Neutrophil (primary cell): ENCODE results near the gene LRRC27.
A peak's percentile ranks its signal among the peaks of the same experiment; 100 is the strongest.
"Not testable (repeated sequence)": the region's sequence is repeated elsewhere in the genome, so short reads cannot be mapped to it uniquely, and the experiment has no call there.

ENCODE experiments used
- H3K27ac ChIP-seq: fragments of 200-600 bp; sonication (generic); 2 replicates; pipeline ENCODE4 v1.5.1; 2016; ENCODE audit warnings: mild to moderate bottlenecking, moderate library complexity
- H3K27me3 ChIP-seq: fragments of 200-600 bp; sonication (generic); 2 replicates; pipeline ENCODE4 v1.6.0; 2016; ENCODE audit warnings: mild to moderate bottlenecking
- H3K36me3 ChIP-seq: fragments of 200-600 bp; sonication (generic); 2 replicates; pipeline ENCODE4 v1.5.1; 2017
- H3K4me1 ChIP-seq, 2 experiments: fragments of 200-600 bp in 1 of 2; sonication (generic) in 1 of 2; 1 replicate in 1 of 2; 2 replicates in 1 of 2; pipeline versions ENCODE4 v1.5.1 to v1.6.1; 2013 to 2016; ENCODE audit warnings: low read depth in 1 of 2, low read length in 1 of 2, mild to moderate bottlenecking in 1 of 2, moderate library complexity in 1 of 2; ENCODE audit not compliant: control insufficient read depth in 1 of 2, insufficient read depth in 1 of 2
- H3K4me3 ChIP-seq, 2 experiments: fragments of 200-600 bp in 1 of 2; sonication (generic) in 1 of 2; 1 replicate in 1 of 2; 2 replicates in 1 of 2; pipeline ENCODE4 v1.5.1; 2013 to 2016; ENCODE audit warnings: low read depth in 1 of 2, low read length in 1 of 2, mild to moderate bottlenecking in 1 of 2, moderate library complexity in 1 of 2
- H3K9me3 ChIP-seq: fragments of 200-600 bp; sonication (generic); 2 replicates; pipeline ENCODE4 v1.5.1; 2016
- TF ChIP-seq, protein P1 (sequence below): fragments of 200-600 bp; sonication (generic); IDR thresholded peaks from 2 replicates; pipeline ENCODE4 v1.5.1; 2016; ENCODE audit warnings: antibody characterized with exemption

The LRRC27 gene

DNA sequence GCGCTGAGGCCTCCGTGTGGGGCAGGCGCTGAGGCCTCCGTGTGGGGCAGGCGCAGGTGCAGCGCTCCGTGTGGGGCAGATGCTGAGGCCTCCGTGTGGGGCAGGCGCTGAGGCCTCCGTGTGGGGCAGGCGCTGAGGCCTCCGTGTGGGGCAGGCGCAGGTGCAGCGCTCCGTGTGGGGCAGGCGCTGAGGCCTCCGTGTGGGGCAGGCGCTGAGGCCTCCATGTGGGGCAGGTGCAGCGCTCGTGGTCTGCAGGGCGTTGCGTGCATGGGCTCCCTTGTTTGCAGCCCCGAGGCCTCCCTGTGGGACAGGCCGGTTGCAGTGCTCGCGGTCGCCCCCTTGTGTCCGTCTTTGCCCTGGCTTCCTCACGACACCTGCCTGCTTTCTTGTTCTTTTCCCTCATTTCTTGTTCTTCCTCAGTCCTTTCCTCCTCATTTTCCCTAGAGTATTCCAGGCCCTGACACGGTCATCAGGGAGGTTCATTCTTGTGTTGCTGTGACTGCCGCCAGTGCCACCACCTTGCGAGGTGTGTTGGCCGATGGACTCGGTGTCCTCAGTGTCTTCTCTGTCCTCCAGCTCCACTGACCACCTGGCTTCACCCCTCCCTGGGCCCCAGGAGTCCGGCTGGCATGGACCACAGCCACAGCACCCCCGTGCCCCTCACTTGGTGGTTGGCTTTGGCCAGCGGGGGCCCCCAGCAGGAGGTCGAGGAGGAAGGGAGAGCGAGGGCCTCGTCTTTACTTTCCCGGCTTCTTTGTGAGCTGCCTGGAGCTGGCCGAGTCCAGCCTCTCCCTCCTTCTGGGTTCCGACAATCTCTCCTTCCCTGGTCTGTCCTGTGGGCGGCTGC, 20.7 kb downstream of the LRRC27 start:
- H3K4me3 ChIP-seq, H3K27me3 ChIP-seq, H3K36me3 ChIP-seq, H3K27ac ChIP-seq, H3K9me3 ChIP-seq: not testable (repeated sequence)
- TF ChIP-seq, protein P1, sequence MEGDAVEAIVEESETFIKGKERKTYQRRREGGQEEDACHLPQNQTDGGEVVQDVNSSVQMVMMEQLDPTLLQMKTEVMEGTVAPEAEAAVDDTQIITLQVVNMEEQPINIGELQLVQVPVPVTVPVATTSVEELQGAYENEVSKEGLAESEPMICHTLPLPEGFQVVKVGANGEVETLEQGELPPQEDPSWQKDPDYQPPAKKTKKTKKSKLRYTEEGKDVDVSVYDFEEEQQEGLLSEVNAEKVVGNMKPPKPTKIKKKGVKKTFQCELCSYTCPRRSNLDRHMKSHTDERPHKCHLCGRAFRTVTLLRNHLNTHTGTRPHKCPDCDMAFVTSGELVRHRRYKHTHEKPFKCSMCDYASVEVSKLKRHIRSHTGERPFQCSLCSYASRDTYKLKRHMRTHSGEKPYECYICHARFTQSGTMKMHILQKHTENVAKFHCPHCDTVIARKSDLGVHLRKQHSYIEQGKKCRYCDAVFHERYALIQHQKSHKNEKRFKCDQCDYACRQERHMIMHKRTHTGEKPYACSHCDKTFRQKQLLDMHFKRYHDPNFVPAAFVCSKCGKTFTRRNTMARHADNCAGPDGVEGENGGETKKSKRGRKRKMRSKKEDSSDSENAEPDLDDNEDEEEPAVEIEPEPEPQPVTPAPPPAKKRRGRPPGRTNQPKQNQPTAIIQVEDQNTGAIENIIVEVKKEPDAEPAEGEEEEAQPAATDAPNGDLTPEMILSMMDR = peak; percentile 56
- peaks cover 23 to 26% of the 10 kb centered on the region in 2 experiments for H3K4me1 ChIP-seq

DNA sequence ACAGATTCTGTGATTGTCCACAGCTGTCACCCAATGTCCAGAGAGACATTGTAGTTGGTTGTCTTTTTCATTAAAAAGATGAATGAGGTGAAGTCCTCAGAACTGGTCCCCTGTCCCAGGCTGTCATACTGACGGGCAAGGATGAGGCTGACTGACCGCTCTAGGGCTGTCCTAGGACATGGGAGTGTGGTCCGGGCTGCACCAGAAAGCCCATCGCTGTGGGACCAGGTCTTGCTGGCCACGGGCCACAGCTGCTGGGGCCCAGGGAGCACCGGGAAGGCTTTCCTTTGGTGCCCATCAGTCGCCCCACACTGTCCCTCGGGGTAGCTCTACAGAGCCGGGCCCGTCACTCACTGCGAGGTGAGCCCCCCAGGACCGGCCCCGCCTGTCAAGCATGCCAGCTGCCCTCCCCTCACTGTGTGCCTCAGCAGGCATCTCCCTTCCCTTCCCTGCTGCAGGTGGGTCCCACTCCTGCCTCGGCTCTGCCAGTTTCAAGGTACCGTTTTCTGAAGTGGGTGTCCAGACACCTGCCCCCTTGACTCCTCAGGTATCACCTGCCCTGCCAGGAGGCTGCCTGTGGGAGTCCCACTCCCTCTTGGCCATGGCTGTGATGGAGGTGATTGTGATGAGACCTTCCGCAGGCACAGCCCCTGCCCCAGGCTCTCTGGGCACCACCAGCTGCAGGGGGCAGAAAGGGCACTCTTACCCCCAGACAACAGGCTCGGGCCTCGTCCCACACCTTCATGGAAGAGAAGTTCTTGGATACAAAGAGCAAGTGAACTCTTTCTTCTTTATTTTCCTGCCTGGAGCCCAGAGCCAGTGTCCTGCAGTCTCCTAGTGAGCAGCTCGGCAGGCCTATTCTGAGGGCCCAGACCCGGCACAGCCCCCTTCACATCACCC, 21.7 kb downstream of the LRRC27 start:
- Histone ChIP-seq H3K4me3 (no peak overlapping the region), H3K9me3 (no peaks in the 10 kb centered on the region)

DNA sequence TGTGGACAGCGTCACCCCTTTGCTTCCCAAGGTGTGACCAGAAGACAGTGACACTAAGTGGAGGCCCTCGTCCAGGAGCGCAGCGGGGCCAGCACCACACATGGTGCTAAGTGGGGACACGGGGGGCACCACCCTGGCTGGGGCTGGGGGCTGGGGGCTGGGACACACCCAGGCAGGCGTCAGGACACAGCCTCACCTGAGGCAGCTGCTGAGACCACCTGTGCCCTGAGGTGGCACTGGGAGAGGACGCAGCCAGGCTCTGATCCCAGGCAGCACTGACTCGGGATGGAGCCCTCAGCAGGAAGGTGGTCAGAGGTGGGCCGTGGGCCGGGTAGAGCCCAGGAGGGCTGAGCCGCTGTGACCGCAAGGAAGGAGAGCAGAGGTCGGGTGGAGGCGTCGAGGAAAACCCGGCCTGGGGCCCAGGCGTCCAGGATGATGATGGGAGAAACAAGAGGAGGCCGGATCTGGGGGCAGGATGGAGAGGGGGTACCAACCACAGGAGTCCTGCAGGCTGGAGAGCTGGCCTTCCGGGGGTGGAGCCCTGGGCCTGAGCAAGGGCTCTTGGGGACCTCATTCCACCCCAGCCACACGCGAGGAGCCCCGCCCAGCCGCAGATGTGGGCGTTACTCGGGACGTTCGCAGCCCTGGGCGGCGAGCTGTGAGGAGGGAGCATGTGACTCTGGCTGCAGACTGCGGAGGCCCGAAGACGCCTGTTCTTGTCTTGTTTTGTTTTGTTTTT, 22.5 kb downstream of the LRRC27 start:
- Histone ChIP-seq H3K4me1 (peaks cover 23 to 29% of the 10 kb centered on the region in 2 experiments), H3K27ac (no peak overlapping the region), H3K36me3 (no peaks in the 10 kb centered on the region), H3K4me3 (no peak overlapping the region), H3K27me3 (no peaks in the 10 kb centered on the region), H3K9me3 (no peaks in the 10 kb centered on the region)
- TF ChIP-seq, protein P1 = no peak

More for the DNA sequence above, 21.7 kb downstream of the LRRC27 start:
- TF ChIP-seq, protein P1 = no peak
- Histone ChIP-seq H3K4me1 (peaks cover 23 to 29% of the 10 kb centered on the region in 2 experiments), H3K36me3 (no peaks in the 10 kb centered on the region), H3K27ac (no peak overlapping the region), H3K27me3 (no peaks in the 10 kb centered on the region)

DNA sequence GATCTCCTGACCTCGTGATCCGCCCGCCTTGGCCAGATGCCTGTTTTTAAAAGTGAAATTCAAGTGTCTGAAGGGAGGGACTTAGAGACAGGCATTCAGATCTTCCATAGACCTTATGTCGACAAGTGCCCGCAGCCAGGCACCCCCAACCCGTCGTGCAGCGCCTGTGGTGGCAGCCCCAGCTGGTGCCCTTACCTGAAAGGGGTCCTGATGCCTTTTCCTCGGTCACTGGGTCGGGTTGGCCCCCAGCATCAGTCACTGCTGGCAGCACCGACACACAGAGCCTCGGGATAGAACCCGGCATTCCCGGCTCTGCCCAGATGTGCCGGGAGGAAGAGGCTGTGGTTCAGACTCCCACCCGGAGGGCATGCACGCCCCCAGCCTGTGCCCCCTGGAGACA, 23.3 kb downstream of the LRRC27 start:
- peaks cover 23 to 29% of the 10 kb centered on the region in 2 experiments for H3K4me1 ChIP-seq
- H3K27me3 ChIP-seq = no peaks in the 10 kb centered on the region
- no peaks in the 10 kb centered on the region for H3K9me3 ChIP-seq
- H3K36me3 ChIP-seq = no peaks in the 10 kb centered on the region
- TF ChIP-seq, protein P1 = no peak
- no peak overlapping the region for H3K4me3 ChIP-seq
- H3K27ac ChIP-seq = no peak overlapping the region

DNA sequence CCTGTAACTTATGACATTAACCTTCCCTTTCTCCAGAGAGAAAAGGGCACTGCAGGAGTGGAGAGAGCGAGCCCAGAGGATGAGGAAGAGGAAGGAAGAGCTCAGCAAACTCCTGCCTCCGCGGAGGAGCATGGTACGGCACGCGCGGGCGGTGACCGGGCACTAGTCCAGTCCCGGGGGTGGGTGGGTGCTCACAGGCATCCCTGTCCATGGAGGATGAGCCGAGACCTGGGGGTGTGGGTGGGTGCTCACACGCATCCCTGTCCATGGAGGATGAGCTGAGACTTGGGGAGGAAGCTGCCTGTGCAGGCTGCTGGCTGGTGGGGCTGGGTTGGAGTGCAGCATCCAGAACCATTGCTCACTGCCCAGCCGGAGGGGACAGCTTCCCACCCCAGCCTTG, 23.8 kb downstream of the LRRC27 start:
- Histone ChIP-seq H3K27me3 (no peaks in the 10 kb centered on the region), H3K27ac (no peak overlapping the region), H3K9me3 (no peaks in the 10 kb centered on the region), H3K4me1 (peaks cover 23 to 29% of the 10 kb centered on the region in 2 experiments), H3K36me3 (no peaks in the 10 kb centered on the region), H3K4me3 (no peak overlapping the region)
- TF ChIP-seq, protein P1 = no peak
